K562 (cell line): ENCODE results near the gene HES6. TPM values are rescaled to one million over a fixed set of nuclear protein-coding genes. Genes with fewer than 3 reads are reported as not detected.

ENCODE experiments used
- ATAC-seq: fragments of 200-7000 bp; cut with Tn5 transposase; 3 replicates; pipeline ENCODE4 v1.9.1; 2020; ENCODE audit warnings: moderate library complexity
- BruUV-seq: library from RNA; stranded (reverse); fragments of 400-500 nt; replicated peaks from 2 replicates; lab custom pipeline; 2021; lab: Mats Ljungman, UMichigan
- CTCF ChIA-PET: fragments of 300-600 bp; formaldehyde crosslinking; extraction: SDS; loops from one replicate; lab custom pipeline; 2021; ENCODE audit warnings: low intra/inter-chr PET ratio; lab: Yijun Ruan, JAX
- POLR2A ChIA-PET: fragments of 300-600, 350-650 bp; sonication (Branson Sonifier 250); formaldehyde crosslinking; extraction: SDS; loops from one replicate; lab custom pipeline; 2021; ENCODE audit warnings: antibody characterized with exemption, inconsistent platforms; lab: Yijun Ruan, JAX
- DNase-seq, 4 experiments: peaks; one replicate each; pipeline versions ENCODE4 v3.0.0 to v3.0.0-alpha.2; 2011 to 2018; ENCODE audit warnings: low spot score in 3 of 4, mixed read lengths in 3 of 4; ENCODE audit errors: extremely low read depth in 1 of 4
- FAIRE-seq: peaks from 2 replicates; lab custom pipeline; 2011; peaks lifted over from hg19 to GRCh38; lab: Jason Lieb, UNC
- H2AFZ ChIP-seq: 2 replicates; pipeline ENCODE4 v1.6.0; 2011; ENCODE audit warnings: low read depth, low read length, control low read depth, inconsistent platforms
- H3K27ac ChIP-seq: fragments of 200-600 bp; 3 replicates; pipeline ENCODE4 v1.8.0; 2011; ENCODE audit warnings: low read depth, mild to moderate bottlenecking, control low read depth, inconsistent platforms, low read length, moderate library complexity, mixed read lengths; ENCODE audit errors: extremely low read depth
- H3K27me3 ChIP-seq, 2 experiments: fragments of 300-600 bp in 1 of 2; 2 replicates in 1 of 2; 3 replicates in 1 of 2; pipeline versions ENCODE4 v1.6.0 to v1.8.0; 2011; ENCODE audit warnings: inconsistent platforms in 2 of 2, low read length in 2 of 2, mild to moderate bottlenecking in 1 of 2, mixed read lengths in 1 of 2, moderate library complexity in 1 of 2; ENCODE audit not compliant: control insufficient read depth in 2 of 2, insufficient read depth in 2 of 2
- H3K36me3 ChIP-seq: fragments of 300-600 bp; 3 replicates; pipeline ENCODE4 v1.8.0; 2011; ENCODE audit warnings: mild to moderate bottlenecking, low read length, inconsistent platforms; ENCODE audit not compliant: control insufficient read depth, insufficient read depth
- H3K4me1 ChIP-seq, 2 experiments: fragments of 200-600 bp in 1 of 2; replicated peaks in 1 of 2; 2 replicates in 1 of 2; 3 replicates in 1 of 2; pipeline versions ENCODE4 v1.5.1 to v1.8.0; 2011; ENCODE audit warnings: inconsistent platforms in 2 of 2, low read length in 2 of 2, mild to moderate bottlenecking in 1 of 2, mixed read lengths in 1 of 2, moderate library complexity in 1 of 2; ENCODE audit not compliant: control insufficient read depth in 2 of 2, insufficient read depth in 2 of 2
- H3K4me2 ChIP-seq: 2 replicates; pipeline ENCODE4 v1.6.1; 2011; ENCODE audit warnings: low read length, control low read depth, inconsistent platforms, mixed read lengths; ENCODE audit not compliant: insufficient read depth
- H3K4me3 ChIP-seq: fragments of 200-600 bp; sonication (generic), shearing (Covaris generic); 2 replicates; pipeline ENCODE4 v1.5.1; 2016; ENCODE audit warnings: control low read depth, inconsistent platforms
- H3K79me2 ChIP-seq: fragments of 200-600 bp; 3 replicates; pipeline ENCODE4 v1.8.0; 2011; ENCODE audit warnings: low read length, inconsistent platforms; ENCODE audit not compliant: control insufficient read depth, insufficient read depth
- H3K9ac ChIP-seq, 2 experiments: 2 replicates each; pipeline versions ENCODE4 v1.6.0 to v1.6.1; 2011; ENCODE audit warnings: low read depth in 2 of 2, low read length in 2 of 2, control low read depth in 1 of 2, inconsistent platforms in 1 of 2, mild to moderate bottlenecking in 1 of 2, mixed read lengths in 1 of 2; ENCODE audit not compliant: insufficient read depth in 1 of 2
- H3K9me1 ChIP-seq: one replicate; pipeline ENCODE4 v1.6.0; 2011; ENCODE audit warnings: inconsistent platforms, mild to moderate bottlenecking, low read length, moderate library complexity; ENCODE audit not compliant: control insufficient read depth, insufficient read depth
- H3K9me3 ChIP-seq: replicated peaks from 2 replicates; pipeline ENCODE4 v1.5.1; 2011; ENCODE audit warnings: low read depth, low read length, inconsistent platforms; ENCODE audit not compliant: control insufficient read depth, insufficient read depth
- H4K20me1 ChIP-seq: replicated peaks from 2 replicates; pipeline ENCODE4 v1.6.1; 2011; ENCODE audit warnings: low read length, inconsistent platforms, mixed read lengths; ENCODE audit not compliant: control insufficient read depth, insufficient read depth
- BRF1 ChIP-seq: IDR thresholded peaks from 3 replicates; pipeline ENCODE4 v1.6.1; 2011; ENCODE audit warnings: borderline replicate concordance, mild to moderate bottlenecking; ENCODE audit not compliant: insufficient read length; ENCODE audit errors: extremely low read depth
- CREM ChIP-seq: IDR thresholded peaks from 2 replicates; pipeline ENCODE4 v1.6.1; 2014; ENCODE audit warnings: antibody characterized with exemption, low read depth
- FOXM1 ChIP-seq, 2 experiments: fragments of 450-650 bp in 1 of 2; sonication (generic) in 1 of 2; formaldehyde crosslinking in 1 of 2; IDR thresholded peaks; 2 replicates each; pipeline versions ENCODE4 v1.6.1 to v1.9.0; 2017 to 2022; ENCODE audit warnings: low read depth in 2 of 2, mild to moderate bottlenecking in 2 of 2, missing genetic modification reagents in 1 of 2, moderate library complexity in 1 of 2
- MCM5 ChIP-seq: fragments of 450-650 bp; IDR thresholded peaks from 2 replicates; pipeline ENCODE4 v1.6.1; 2016; ENCODE audit warnings: low read depth
- MTA3 ChIP-seq: fragments of 450-650 bp; formaldehyde crosslinking; IDR thresholded peaks from 2 replicates; pipeline ENCODE4 v1.6.1; 2017; ENCODE audit warnings: mild to moderate bottlenecking, borderline replicate concordance
- ZBTB7A ChIP-seq: IDR thresholded peaks from 2 replicates; pipeline ENCODE4 v1.6.1; 2011; ENCODE audit warnings: low read depth, mild to moderate bottlenecking, low read length, moderate library complexity, borderline replicate concordance; ENCODE audit not compliant: control insufficient read depth
- ZNF197 ChIP-seq: fragments of 200-800 bp; sonication (Bioruptor generic); IDR thresholded peaks from 2 replicates; pipeline ENCODE4 v1.6.1; 2016; ENCODE audit warnings: low read depth, missing genetic modification characterization, missing compliant biosample characterization
- ZNF583 ChIP-seq: fragments of 250-450 bp; sonication (Bioruptor Pico); IDR thresholded peaks from 2 replicates; pipeline ENCODE4 v1.4.0; 2020
- ZNF717 ChIP-seq: fragments of 250-450 bp; sonication (Bioruptor Pico); IDR thresholded peaks from 2 replicates; pipeline ENCODE4 v1.5.0; 2021
- ZNF764 ChIP-seq: fragments of 250-450 bp; sonication (Bioruptor Pico); IDR thresholded peaks from 2 replicates; pipeline ENCODE4 v1.4.0; 2020; ENCODE audit warnings: low read depth, mild to moderate bottlenecking, moderate library complexity
- WGBS: fragments of 100-300 bp; shearing (Covaris generic); methylation state at CpG from one replicate; pipeline ENCODE4 v1.1.6; 2016; ENCODE audit warnings: low coverage, mixed read lengths; ENCODE audit not compliant: insufficient coverage; ENCODE audit errors: missing lambda C conversion rate; 5-methylcytosine and 5-hydroxymethylcytosine counted together
- in situ Hi-C: fragments of 300-500 bp; cut with MboI; formaldehyde crosslinking; loops from 4 replicates; pipeline ENCODE4 v1.15.0; 2018; ENCODE audit warnings: inconsistent platforms, mixed read lengths
- intact Hi-C: fragments of 100-400 bp; cut with micrococcal nuclease; formaldehyde crosslinking; loops from 2 replicates; pipeline ENCODE4 v1.14.2; 2022
- polyA plus RNA-seq, 8 experiments: library from polyadenylated mRNA; depleted of rRNA in 4 of 8; stranded (reverse) in 5 of 8; unstranded in 3 of 8; fragments of >200 nt; fragmentation: Nextera tagmentation in 2 of 8; fragmentation: Illumina TruSeq in 1 of 8; extraction: Ambion mirVana in 2 of 8; extraction: Trizol in 1 of 8; gene quantifications; 2 replicates each; pipeline versions ENCODE4 v1.2.1 to v1.2.3, GENCODE V29; 2011 to 2014; ENCODE audit warnings: inconsistent platforms in 1 of 8, missing spikeins in 1 of 8
- total RNA-seq, 7 experiments: library from RNA; depleted of rRNA in 6 of 7; stranded (reverse); fragments of >200 nt in 6 of 7; fragmentation: Illumina TruSeq in 2 of 7; extraction: Trizol in 2 of 7; gene quantifications; 2 replicates each; pipeline versions ENCODE4 v1.2.1 to v1.2.3, GENCODE V29; 2011 to 2021; ENCODE audit warnings: low replicate concordance in 1 of 7

The HES6 gene
- total and polyA plus RNA-seq, 9 of the 15 experiments (the other 6 are each of a cell fraction or from before 2014, with no cell fraction given) = 6.2 to 133 (median 29.2) TPM

GRCh38 chr2:238280083-238280825 lies 40.4 kb upstream of the HES6 start:
- intact Hi-C loops = no loop called here
- Histone ChIP-seq H3K27me3 (no peaks in the 10 kb centered on the region), H3K9ac (no peak overlapping the region), H3K79me2 (peaks cover 21% of the 10 kb centered on the region), H4K20me1 (no peaks in the 10 kb centered on the region), H3K36me3 (peaks cover 16% of the 10 kb centered on the region; the same call in 1 of the 3 replicates), H3K4me2 (no peak overlapping the region), H3K4me1 (peaks cover 0 to 20% of the 10 kb centered on the region in 2 experiments; a peak in 2 of 5 replicates), H3K9me3 (no peaks in the 10 kb centered on the region), H3K4me3 (no peak overlapping the region), H2AFZ (no peak overlapping the region), H3K27ac (no peak overlapping the region), H3K9me1 (no peaks in the 10 kb centered on the region)
- FAIRE-seq = no peak
- TF ChIP-seq MCM5 (no peak), ZNF583 (CRISPR knock-in tag) (no peak), ZBTB7A (no peak), ZNF197 (no peak), CREM (no peak), ZNF717 (no peak), ZNF764 (CRISPR knock-in tag) (no peak), MTA3 (no peak), FOXM1 (IDR thresholded peaks at IDR 0.05; ENCODE audit: low read depth) (no peak), FOXM1 (CRISPR knock-in tag; IDR thresholded peaks at IDR 0.05; ENCODE audit: low read depth) (no peak), BRF1 (no peak)
- WGBS = 76% methylated on average over 10 of the region's 12 CpGs
- no peak for DNase-seq
- in situ Hi-C loops = no loop called here
- no TSS peak for BruUV-seq
- no peak for ATAC-seq
- CTCF ChIA-PET = no interaction called here
- POLR2A ChIA-PET = interaction anchor here (0.8 kb wide), 1 partner anchor 9 kb away, joined by 4 read pairs; no protein-coding TSS in a partner anchor
